HG03196 (cell line): ENCODE measurements around the gene MYH15.

Experiments used
- ATAC-seq: cut with Tn5 transposase; IDR thresholded peaks from one replicate; pipeline ENCODE4 v1.9.1; 2021; ENCODE audit not compliant: unreplicated experiment

The MYH15 gene

DNA sequence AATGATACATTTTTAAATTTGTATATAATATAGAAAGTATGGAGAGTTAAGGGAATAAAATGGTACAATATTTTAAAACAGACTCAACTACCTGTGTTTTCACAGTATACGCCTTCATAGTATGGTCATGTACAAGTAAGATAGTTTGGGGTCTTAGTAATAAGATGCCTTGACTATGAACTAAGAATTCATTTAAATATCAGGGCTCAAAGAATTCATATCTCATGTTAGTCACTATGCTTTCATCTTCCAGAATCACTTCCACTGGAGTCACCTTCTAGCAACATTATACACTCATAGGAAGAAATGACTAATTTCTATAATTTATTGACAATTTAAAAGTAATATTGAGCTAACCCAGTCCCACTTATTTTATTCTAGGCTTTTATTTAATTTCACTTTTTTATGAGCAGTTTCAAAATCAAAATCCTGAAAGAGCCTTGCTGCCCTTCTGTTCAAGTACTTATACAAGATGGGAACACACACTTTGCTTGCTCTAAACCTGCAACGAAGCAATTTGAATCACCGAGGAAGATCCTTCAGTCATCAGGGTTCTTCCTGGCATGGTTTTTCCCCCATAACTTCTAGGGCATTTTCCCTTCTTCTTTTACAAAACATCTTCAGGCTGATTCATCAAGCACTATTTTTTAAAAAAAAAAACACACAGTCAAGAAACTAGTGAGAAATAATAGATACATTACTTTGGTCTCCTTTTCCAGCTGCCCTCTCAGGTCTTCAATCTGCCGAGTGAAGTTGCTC lies 94.1 kb downstream of the MYH15 start:
- ATAC-seq: no peak

DNA sequence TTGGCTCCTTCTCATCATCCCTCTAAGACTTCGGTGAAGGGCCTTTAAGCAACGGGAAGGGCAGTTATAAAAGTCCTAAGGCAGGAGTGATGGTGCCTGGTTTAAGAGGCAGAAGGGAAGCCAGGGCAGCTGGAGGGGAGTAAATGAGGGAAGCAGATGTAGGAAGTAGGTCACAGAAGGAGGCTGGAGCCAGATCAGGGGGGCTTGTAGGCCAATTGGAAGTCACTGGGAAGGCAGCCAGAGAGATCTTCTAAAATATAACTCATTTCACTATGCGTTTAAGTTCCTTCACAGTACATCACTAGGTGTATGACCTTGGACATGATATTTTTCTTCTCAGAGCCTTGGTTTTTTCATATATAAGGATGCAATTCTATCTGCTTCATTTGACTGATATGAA lies 94.7 kb downstream of the MYH15 start:
- ATAC-seq: no peak

DNA sequence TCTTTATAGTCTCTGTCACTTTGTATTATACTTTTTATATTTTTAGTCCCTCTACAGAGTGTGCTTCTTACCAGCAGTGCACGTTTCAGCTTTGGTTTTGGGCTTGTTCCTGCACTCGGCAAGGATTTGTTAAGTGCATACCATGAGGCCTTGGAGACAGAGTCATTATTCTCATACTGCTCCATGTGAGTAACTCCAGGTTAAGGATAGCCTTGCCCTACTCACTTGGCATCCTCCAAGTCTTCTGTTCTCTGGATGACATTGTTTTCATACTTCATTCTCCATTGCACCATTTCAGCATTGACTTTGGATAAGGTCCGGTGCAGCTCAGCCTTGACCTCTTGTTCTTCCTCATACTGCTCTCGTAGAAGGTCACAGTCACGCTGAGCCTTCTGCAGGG lies 96.4 kb downstream of the MYH15 start:
- ATAC-seq: no peak

DNA sequence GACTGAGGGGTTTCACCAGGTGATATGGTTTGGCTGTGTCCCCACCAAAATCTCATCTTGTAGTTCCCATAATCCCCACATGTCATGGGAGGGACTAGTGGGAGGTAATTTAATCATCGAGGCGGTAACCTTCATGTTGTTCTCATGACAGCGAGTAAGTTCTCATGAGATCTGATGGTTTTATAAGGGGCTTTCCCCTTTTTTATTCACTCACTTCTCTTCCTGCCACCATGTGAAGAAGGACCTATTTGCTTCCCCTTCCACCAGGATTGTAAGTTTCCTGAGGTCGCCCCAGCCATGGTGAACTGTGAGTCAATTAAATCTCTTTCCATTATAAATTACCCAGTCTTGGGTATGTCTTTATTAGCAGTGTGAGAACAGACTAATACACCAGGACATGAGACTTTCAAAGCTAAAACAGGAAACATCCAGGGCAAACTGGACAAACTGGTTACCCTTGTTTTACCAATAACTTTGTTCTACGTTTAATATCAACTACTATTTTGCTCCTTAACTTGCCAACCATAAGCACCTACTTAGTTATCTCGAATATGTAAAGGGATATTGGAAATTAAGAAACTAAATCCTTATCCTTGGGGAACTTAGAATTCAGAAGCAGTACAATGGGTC lies 98.2 kb downstream of the MYH15 start:
- no peak for ATAC-seq

DNA sequence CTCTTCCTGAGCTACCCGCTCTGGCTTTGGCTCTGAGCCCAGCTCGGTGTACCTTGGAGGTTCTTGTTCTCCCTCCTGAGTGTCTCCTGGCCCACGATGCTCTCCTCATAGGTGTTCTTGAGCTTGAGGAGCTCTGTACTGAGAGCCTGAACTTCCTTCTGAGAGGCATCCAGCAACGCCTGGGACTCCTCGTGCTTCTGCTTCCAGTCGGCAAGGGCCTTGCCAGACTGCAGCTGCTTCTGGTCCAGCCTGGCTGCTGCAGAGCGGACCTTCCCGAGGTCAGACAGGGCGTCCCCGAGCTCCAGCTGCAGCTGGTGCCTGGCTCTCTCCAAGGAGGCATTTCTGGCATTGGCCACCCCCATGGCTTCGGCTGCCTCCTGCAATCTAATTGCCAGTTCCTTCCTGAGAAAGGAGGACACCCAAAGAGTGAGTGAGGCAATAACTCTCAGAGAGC lies 99.8 kb downstream of the MYH15 start:
- no peak for ATAC-seq

DNA sequence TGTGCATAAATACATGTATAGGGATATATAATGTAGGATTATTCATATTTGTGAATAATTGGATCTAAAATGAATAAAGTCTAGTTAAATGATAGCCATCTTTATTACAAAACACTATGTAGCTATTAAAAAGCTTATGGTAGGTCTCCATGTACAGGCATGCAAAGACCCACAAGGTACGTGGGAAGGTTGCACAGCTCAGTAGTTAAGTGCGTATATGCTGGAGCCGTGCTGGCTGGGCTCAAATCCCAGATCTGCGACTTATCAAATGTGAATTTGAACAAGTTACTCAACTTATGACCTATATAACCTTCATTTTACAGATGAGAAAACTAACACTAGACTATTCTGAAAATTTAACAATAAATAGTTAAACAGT lies 100.6 kb downstream of the MYH15 start:
- ATAC-seq: no peak

DNA sequence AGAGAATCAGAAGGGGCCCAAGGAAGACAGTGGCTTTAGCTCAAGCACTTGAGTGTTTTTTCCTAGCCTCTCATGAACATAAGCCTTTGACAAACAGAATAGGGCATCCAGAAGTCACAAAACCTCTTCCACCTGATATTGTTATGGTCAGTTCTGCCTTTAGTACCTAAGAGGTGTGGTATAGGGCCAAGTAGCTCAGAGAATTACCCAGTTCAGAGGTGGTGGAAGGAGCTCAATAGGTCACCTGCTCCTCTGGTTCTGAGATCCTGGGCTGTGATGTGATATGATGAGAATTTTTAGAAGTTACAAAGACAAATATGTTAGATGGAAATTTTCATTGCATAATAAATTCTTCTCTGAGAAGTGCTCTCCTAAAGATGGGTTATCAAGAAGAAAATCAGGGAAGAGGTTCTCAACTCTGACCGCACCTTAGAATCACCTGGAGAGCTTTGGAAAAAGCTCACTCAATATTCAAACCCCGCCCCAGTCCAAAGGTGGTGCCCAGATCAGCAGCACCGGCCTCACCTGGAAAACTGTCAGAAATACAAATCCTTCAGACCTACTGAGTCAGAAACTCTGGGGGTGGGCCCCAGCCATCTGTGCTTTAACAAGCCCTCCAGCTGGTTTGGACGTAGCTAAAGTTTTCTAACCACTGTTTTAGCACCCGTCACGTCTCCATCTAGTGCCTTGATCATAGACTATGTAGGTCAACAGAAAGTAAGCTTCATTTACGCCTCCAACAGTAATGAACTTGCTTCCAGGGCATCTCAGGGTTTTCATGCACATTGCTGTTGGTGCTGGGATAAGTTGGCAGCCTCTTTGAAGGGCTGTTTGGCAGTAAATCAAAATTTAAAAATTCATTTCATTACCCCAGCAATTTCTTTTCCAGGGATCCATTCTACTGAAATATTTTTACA lies 101.3 kb downstream of the MYH15 start:
- ATAC-seq: no peak

DNA sequence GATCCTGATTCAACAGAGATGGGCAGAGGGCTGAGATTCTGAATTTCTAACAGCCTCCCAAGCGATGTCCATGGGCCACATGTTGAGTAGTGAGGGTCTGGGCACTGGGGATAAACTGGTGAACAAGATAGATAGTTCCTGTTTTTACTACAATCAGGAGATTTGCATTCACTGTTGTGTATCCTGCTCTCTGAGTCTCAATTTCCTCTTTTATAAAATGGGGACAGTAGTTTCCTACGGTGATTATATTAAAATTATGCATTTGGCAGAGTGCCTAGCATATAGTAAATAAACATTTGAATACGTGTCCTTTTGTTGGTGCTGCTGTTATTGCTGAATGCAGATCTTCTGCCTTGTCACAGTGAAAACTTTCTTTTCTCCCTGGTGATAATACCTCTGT lies 102.5 kb downstream of the MYH15 start:
- no peak for ATAC-seq

DNA sequence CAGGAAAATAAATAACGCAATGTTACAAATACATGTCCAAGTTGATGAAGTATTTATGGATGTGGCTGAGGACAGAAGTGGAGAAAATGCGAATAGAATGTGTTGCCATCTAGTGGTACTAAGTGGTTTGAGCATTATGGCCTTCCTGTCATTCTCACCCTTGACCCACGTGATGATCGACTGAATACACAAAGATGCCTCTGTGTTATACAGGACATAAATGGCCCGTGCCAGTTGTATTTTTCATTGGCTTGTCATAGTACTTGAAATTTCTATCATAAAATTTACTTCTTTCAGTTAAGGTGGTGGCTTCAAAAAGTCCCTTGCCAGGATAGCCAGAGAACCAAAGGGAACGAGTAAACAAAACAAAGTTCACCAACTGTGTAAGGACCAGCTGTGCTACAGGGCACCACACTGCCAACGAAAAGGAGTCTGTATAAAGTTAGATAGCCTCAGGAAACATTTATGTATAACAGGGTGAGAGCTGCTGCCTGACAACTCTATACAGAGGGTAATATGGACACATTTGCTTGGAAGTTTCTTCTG lies 103.7 kb downstream of the MYH15 start:
- ATAC-seq: peak; percentile 91

DNA sequence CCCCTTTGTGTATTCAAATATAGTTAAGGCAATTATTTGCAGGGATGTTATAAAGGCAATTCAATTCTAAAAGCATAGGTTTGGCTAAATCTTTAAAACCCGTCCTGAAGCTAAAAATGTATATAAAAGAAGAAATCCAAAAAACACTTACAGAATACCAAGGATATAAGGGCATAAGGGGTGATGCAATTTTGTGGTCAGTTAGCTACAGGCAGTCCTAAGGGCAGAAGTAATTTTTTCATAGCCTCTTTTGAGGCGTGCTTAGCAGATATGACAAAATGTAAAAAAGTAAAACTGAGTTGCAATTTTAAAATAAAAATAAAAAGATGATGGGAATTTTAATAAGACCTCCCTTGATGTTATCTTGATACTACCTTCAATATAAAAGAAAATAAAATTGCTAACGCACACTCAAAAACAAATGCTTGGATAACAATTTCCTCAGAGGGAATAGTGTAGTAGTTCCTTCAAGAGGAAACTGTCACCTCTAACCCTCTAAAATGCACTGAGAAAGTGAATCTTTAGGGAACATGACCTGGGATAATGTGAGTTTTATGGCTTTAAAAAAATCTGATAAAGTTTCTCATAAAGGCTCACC lies 104.2 kb downstream of the MYH15 start:
- no peak for ATAC-seq

DNA sequence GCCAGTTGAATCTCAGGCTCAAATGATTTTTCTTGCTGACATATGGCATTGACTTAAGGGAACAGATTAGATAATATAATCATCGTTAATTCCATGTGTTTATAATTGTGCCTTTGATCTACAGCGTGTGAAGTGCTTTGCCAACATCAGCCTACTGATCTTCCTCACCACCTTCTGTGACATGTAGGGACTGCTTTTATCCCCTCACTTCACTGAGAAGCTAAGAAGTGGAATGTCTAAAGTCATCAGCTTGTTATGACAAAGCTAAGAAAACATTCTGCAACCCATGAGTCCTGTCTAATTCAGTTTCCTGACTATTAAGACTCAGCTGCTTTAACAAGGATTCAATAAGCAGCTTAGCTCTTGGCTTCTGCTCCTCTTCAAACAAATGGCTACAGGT lies 106.0 kb downstream of the MYH15 start:
- no peak for ATAC-seq

DNA sequence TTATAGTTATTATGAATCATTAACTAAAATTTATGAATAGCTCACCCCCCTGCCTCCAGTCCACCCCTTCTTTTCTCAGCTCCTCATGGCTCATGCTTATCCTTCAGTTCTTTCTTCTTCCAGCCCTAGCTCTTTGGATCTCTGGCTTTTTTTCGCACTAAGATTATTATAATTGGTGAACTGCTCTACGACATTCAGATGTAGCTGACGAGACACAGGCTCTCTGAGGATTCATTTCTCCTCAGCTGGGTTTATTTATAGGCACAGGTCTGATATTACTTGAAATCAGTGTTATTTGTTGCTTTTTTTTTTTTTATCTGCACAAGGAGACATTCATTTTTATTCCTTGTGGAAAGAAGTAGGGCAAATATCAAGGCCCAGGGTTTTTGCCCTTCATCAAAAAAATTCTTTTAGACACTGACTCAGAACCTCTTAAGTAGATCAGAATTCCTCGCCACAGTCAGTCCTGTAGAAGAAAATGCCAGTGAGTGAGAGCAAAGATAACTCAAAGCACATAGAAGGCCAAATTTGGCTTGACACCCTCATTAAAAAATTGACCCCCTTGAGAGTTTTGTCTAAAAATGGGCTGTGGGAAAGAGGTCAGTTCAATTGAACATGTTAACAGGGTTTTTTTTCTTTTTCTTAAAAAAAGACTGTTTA lies 106.6 kb downstream of the MYH15 start:
- no peak for ATAC-seq

DNA sequence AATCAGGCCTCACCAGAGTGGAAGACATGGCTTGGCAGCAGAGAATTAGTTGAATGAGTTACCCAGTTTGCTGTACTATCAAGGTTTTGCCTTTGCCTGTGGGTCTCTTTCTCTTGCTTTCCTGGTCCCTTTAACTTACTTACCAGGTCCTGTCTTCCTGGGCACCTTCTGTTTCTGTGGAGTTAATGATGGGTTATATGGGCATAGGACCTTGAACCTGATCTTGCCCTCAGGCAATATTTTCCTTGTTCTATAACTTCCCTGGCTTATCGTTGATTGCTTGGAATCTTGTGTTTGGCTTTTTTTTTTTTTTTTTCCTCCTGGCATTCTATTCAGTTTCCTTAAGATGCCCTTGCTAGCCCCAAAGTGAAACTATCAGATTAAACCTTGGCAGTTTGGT lies 107.2 kb downstream of the MYH15 start:
- no peak for ATAC-seq

DNA sequence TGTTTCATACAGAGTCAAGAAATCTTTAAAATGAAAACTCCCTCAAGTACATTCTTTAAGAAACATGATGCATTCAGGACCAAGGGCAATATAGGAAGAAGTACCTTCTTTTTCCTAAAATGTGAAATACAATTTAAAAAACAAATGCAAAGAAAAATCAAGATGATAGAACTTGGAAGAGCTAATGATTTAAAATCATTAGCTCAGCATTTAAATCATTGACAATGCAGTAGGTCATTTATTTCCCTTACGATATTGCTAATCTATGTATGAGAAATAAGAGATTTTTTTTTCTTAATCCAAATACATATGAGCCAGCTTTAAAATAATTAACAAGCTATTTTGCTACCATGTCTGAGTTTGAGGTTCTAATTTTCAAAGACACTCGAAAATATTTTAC lies 108.6 kb downstream of the MYH15 start:
- ATAC-seq: no peak

DNA sequence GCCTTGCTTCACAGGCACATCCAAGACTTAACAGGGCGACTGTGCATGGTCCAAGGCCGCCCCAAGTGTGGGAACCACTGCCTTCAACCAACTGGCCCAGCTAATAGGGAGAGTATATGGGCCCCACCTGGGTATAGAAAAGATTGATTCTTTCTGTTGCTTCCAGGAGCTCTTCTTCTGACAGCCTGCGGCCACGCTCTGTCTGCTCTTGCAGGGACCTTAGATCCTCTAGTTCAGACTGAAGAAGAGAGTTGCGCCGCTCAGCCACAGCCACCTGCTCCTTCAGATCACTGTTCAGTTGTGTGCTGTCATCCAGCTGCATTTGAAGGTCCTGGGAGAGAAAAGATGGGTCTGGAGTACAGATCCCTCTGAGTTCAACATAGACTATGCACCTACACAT lies 111.9 kb downstream of the MYH15 start:
- ATAC-seq: no peak

DNA sequence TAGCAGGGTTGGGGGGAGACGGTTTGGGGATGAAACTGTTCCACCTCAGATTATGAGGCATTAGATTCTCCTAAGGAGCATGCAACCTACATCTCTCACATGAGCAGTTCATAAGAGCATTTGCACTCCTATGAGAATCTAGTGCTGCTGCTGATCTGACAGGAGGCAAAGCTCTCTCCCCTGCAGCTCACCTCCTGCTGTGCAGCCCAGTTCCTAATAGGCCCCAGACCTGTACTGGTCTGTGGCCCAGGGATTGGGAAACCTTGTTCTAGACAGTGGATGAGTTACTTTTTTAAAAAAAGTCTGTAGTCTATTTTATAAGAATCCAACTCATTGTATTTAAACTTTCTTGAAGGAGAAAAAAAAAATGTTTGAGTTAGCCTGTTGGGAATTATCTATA lies 114.1 kb downstream of the MYH15 start:
- no peak for ATAC-seq

DNA sequence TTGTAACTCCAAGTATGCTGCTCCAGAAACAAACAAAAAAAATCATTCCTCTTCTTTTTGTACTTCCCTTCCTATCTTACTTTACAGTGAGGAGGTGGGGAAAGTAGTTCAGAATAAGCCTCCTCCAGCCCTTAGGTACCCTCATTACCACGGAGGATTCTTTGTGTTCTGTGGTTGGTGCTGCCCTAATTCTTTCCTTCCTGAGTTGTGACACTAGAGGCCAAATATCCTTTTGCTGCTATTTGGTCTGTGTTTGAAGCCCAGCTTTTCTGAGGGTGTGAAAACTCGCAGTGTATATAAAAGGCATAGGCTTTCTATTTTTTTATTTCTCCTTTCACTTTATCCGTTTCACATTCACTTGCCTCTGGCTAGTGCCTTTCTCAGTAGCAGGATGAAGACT lies 115.8 kb downstream of the MYH15 start:
- ATAC-seq: no peak

DNA sequence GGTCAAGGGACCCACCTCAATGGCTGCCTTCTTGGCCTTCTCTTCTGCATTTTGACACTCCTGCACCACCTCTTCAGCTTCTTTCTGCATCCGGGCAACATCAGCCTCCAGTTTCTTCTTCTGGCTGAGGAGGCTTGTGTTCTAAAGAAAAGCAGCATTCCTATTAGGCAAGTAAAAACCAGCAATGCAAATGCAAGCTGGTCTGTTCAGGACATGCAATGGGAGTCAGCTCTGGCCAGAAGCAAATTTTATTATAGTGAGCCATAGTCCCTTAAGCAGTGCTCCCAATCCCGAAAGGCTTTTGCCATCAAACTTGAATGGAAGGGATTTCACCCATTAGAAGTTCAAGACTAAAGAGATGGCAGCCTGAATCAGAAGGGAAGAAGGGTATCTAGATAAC lies 116.4 kb downstream of the MYH15 start:
- no peak for ATAC-seq

DNA sequence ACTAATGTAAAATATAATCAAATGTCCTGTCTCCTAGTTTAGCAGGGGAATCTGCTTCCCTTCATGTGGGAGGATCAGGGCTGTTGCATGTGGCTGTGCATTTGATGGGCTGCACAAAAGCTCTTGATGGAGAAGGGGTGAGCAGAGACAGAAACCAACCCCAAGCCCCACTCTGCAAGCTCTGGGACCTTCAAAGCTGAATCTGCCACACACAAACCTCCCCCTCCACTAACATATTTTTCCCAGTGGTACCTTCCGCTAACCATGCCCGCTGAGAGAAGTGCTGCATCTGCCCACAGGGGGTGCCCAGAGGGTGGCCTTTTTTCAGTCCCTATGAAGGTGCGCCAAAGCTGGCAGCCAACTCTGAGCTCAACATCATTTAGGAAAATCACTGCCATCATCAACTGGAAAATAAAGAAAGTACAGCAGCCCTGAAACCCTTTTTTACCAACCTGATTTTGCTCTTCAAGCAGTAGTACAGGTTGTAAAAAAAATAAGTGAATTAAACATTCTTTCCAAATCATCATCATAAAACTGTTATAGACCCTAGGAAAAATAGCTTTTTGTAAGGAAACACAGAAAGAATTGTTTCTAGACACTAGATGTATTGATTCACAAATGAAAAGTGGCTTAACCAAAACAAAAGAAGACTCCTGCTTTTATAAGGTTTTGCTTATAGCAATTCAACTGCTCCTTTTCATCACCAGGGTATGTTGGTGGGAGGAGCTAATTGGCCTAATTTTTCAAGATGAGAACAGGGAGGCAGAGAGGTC lies 117.1 kb downstream of the MYH15 start:
- no peak for ATAC-seq
